ENCODE results near the gene ARHGAP21.
"Not testable (repeated sequence)": the region's sequence is repeated elsewhere in the genome, so short reads cannot be mapped to it uniquely, and the experiment has no call there.

Gene ARHGAP21

GRCh38 chr10:24670964-24671670 lies 52.6 kb downstream of the ARHGAP21 start:
- no peak for DNase-seq (ENCODE audit: low read depth)
- TF ChIP-seq CTCF (IDR thresholded peaks at IDR 0.05; ENCODE audit: low read length, missing control alignments): no peak
- no peak overlapping the region for H3K4me3 ChIP-seq (replicated peaks; ENCODE audit: low read depth, low read length)

GRCh38 chr10:24669285-24669852 lies 54.3 kb downstream of the ARHGAP21 start:
- no peak for TF ChIP-seq CTCF (IDR thresholded peaks at IDR 0.05; ENCODE audit: low read length, missing control alignments)
- no peak overlapping the region for H3K4me3 ChIP-seq (replicated peaks; ENCODE audit: low read depth, low read length)
- no peak for DNase-seq (ENCODE audit: low read depth)

- no peak overlapping the region for H3K4me3 ChIP-seq (replicated peaks; ENCODE audit: low read depth, low read length)
- no peak for TF ChIP-seq CTCF (IDR thresholded peaks at IDR 0.05; ENCODE audit: low read length, missing control alignments)
- no peak for DNase-seq (ENCODE audit: low read depth)
Measured at GRCh38 chr10:24668247-24668646, 55.4 kb downstream of the ARHGAP21 start.

- DNase-seq (ENCODE audit: low read depth): no peak
Measured at GRCh38 chr10:24664991-24665390, 58.7 kb downstream of the ARHGAP21 start.

GRCh38 chr10:24661376-24661775 lies 62.3 kb downstream of the ARHGAP21 start:
- no peak for DNase-seq (ENCODE audit: low read depth)
- TF ChIP-seq CTCF (IDR thresholded peaks at IDR 0.05; ENCODE audit: low read length, missing control alignments): no peak
- no peak overlapping the region for H3K4me3 ChIP-seq (replicated peaks; ENCODE audit: low read depth, low read length)

More at GRCh38 chr10:24664991-24665390, 58.7 kb downstream of the ARHGAP21 start:
- no peak for TF ChIP-seq CTCF (IDR thresholded peaks at IDR 0.05; ENCODE audit: low read length, missing control alignments)
- no peak overlapping the region for H3K4me3 ChIP-seq (replicated peaks; ENCODE audit: low read depth, low read length)

- not testable (repeated sequence) for H3K4me3 ChIP-seq (replicated peaks; ENCODE audit: low read depth, low read length); DNase-seq (ENCODE audit: low read depth)
Measured at GRCh38 chr10:24658319-24658718, 65.4 kb downstream of the ARHGAP21 start.

GRCh38 chr10:24656326-24656725 lies 67.4 kb downstream of the ARHGAP21 start:
- DNase-seq (ENCODE audit: low read depth); H3K4me3 ChIP-seq (replicated peaks; ENCODE audit: low read depth, low read length): not testable (repeated sequence)

GRCh38 chr10:24652381-24652957 lies 71.2 kb downstream of the ARHGAP21 start:
- TF ChIP-seq CTCF (IDR thresholded peaks at IDR 0.05; ENCODE audit: low read length, missing control alignments): no peak

More at GRCh38 chr10:24652381-24652957, 71.2 kb downstream of the ARHGAP21 start:
- DNase-seq (ENCODE audit: low read depth): no peak
- no peak overlapping the region for H3K4me3 ChIP-seq (replicated peaks; ENCODE audit: low read depth, low read length)
